ENCODE results near the gene CENPS. TPM values are rescaled to one million over a fixed set of nuclear protein-coding genes. Genes with fewer than 3 reads are reported as not detected.

CENPS gene
- total and polyA plus RNA-seq, 9 of the 15 experiments (the other 6 are each of a cell fraction or from before 2014, with no cell fraction given) = 10.2 to 36.0 (median 26.0) TPM

DNA sequence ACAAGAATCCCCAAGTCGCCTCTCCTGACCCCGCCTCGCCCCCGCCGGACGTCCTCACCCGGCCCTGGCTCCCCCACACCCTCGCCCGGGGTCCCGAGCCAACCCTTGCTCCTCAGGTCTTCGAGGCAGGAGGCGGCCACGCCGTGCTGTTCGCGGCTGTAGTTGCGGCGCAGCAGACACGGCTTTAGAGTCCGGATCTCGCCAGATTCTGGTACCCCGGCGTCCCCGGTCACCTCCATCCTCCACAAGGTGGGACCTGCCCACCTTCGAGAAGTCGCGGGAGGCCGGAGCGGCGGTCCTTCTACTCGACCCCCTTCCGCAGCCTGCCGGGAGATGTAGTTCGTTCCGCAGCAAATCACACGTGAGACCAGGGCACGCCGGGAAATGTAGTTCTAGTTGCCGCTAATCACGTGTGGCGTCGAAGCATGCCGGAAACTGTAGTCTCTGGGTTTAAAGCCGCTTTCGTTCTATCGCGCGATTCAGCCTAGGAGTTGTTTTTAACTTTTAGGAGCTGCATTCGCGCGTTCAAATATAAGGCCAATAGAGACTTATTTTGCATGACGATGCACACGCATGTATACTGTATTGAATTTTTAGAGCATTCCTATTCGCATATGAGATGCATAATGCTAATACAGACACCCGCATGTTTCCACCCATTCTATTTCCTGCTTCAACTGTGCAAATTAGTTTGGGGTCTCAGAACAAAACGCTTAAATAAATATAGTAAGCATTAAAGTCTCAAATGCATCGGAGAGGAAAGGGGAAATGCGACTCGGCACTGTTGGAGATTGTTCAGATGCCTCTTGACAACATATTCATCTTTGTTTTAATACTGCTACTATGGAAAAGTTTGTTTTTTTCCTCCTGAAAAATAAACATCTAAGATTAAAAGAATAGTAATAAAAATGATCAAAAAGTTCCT is 42.2 kb downstream of the CENPS start, which contains the start of gene DFFA (continued):
- TF ChIP-seq, protein P1, sequence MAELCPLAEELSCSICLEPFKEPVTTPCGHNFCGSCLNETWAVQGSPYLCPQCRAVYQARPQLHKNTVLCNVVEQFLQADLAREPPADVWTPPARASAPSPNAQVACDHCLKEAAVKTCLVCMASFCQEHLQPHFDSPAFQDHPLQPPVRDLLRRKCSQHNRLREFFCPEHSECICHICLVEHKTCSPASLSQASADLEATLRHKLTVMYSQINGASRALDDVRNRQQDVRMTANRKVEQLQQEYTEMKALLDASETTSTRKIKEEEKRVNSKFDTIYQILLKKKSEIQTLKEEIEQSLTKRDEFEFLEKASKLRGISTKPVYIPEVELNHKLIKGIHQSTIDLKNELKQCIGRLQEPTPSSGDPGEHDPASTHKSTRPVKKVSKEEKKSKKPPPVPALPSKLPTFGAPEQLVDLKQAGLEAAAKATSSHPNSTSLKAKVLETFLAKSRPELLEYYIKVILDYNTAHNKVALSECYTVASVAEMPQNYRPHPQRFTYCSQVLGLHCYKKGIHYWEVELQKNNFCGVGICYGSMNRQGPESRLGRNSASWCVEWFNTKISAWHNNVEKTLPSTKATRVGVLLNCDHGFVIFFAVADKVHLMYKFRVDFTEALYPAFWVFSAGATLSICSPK (IDR thresholded peaks at IDR 0.05; ENCODE audit: borderline replicate concordance) = no peak
- TF ChIP-seq COPS2 (conservative IDR thresholded peaks at IDR 0.05) (no peak), ZNF274 (IDR thresholded peaks at IDR 0.05; ENCODE audit: borderline replicate concordance, low read depth, low read length) (no peak), SMAD1 (IDR thresholded peaks at IDR 0.05; ENCODE audit: low read depth, low read length, partially characterized antibody) (no peak), ZSCAN29 (IDR thresholded peaks at IDR 0.05) (no peak), ZNF197 (CRISPR knock-in tag; IDR thresholded peaks at IDR 0.05; ENCODE audit: low read depth) (peak; percentile 97), PURB (CRISPR knock-in tag; IDR thresholded peaks at IDR 0.05; ENCODE audit: low read depth) (no peak), ZNF174 (CRISPR knock-in tag; IDR thresholded peaks at IDR 0.05) (no peak), ZNF134 (CRISPR knock-in tag; conservative IDR thresholded peaks at IDR 0.05) (peak; percentile 49; the same call in 1 of the 2 replicates), DDX20 (tag; IDR thresholded peaks at IDR 0.05; ENCODE audit: low read depth) (no peak)
- TF ChIP-seq, protein P2, sequence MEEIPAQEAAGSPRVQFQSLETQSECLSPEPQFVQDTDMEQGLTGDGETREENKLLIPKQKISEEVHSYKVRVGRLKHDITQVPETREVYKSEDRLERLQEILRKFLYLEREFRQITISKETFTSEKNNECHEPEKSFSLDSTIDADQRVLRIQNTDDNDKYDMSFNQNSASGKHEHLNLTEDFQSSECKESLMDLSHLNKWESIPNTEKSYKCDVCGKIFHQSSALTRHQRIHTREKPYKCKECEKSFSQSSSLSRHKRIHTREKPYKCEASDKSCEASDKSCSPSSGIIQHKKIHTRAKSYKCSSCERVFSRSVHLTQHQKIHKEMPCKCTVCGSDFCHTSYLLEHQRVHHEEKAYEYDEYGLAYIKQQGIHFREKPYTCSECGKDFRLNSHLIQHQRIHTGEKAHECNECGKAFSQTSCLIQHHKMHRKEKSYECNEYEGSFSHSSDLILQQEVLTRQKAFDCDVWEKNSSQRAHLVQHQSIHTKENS (CRISPR knock-in tag; IDR thresholded peaks at IDR 0.05) = no peak
- TF ChIP-seq, protein P3, sequence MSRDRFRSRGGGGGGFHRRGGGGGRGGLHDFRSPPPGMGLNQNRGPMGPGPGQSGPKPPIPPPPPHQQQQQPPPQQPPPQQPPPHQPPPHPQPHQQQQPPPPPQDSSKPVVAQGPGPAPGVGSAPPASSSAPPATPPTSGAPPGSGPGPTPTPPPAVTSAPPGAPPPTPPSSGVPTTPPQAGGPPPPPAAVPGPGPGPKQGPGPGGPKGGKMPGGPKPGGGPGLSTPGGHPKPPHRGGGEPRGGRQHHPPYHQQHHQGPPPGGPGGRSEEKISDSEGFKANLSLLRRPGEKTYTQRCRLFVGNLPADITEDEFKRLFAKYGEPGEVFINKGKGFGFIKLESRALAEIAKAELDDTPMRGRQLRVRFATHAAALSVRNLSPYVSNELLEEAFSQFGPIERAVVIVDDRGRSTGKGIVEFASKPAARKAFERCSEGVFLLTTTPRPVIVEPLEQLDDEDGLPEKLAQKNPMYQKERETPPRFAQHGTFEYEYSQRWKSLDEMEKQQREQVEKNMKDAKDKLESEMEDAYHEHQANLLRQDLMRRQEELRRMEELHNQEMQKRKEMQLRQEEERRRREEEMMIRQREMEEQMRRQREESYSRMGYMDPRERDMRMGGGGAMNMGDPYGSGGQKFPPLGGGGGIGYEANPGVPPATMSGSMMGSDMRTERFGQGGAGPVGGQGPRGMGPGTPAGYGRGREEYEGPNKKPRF (IDR thresholded peaks at IDR 0.05; ENCODE audit: low read depth, low read length) = no peak
- TF ChIP-seq, protein P4, sequence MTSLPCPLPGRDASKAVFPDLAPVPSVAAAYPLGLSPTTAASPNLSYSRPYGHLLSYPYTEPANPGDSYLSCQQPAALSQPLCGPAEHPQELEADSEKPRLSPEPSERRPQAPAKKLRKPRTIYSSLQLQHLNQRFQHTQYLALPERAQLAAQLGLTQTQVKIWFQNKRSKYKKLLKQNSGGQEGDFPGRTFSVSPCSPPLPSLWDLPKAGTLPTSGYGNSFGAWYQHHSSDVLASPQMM (CRISPR knock-in tag; IDR thresholded peaks at IDR 0.05) = no peak
- TF ChIP-seq, protein P5, sequence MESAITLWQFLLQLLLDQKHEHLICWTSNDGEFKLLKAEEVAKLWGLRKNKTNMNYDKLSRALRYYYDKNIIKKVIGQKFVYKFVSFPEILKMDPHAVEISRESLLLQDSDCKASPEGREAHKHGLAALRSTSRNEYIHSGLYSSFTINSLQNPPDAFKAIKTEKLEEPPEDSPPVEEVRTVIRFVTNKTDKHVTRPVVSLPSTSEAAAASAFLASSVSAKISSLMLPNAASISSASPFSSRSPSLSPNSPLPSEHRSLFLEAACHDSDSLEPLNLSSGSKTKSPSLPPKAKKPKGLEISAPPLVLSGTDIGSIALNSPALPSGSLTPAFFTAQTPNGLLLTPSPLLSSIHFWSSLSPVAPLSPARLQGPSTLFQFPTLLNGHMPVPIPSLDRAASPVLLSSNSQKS (CRISPR knock-in tag; IDR thresholded peaks at IDR 0.05) = no peak
- TF ChIP-seq, protein P6, sequence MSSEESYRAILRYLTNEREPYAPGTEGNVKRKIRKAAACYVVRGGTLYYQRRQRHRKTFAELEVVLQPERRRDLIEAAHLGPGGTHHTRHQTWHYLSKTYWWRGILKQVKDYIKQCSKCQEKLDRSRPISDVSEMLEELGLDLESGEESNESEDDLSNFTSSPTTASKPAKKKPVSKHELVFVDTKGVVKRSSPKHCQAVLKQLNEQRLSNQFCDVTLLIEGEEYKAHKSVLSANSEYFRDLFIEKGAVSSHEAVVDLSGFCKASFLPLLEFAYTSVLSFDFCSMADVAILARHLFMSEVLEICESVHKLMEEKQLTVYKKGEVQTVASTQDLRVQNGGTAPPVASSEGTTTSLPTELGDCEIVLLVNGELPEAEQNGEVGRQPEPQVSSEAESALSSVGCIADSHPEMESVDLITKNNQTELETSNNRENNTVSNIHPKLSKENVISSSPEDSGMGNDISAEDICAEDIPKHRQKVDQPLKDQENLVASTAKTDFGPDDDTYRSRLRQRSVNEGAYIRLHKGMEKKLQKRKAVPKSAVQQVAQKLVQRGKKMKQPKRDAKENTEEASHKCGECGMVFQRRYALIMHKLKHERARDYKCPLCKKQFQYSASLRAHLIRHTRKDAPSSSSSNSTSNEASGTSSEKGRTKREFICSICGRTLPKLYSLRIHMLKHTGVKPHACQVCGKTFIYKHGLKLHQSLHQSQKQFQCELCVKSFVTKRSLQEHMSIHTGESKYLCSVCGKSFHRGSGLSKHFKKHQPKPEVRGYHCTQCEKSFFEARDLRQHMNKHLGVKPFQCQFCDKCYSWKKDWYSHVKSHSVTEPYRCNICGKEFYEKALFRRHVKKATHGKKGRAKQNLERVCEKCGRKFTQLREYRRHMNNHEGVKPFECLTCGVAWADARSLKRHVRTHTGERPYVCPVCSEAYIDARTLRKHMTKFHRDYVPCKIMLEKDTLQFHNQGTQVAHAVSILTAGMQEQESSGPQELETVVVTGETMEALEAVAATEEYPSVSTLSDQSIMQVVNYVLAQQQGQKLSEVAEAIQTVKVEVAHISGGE (CRISPR knock-in tag; IDR thresholded peaks at IDR 0.05) = peak in 1 of 3 experiments; percentile 93; a peak in 2 of 6 replicates

Data from K562 (cell line).